Activated T-helper 2 cell treated with anti-CD3 and anti-CD28 coated beads, Interferon-gamma antibody, Interleukin-2, Interleukin-4, amounts not matched to agents 10 μg/mL and 5 μg/mL and 100 μg/mL, durations not matched to agents 14 hours and 24 hours and 36 hours (primary cell): ENCODE measurements around the gene PMEPA1. TPM values are rescaled to one million over a fixed set of nuclear protein-coding genes. Genes with fewer than 3 reads are reported as not detected.

ENCODE experiments used
- DNase-seq: peaks from one replicate; pipeline ENCODE4 v3.0.0; 2021; ENCODE audit warnings: low spot score
- H3K27ac Mint-ChIP-seq: one replicate; pipeline ENCODE4 v1.8.0; 2021; ENCODE audit warnings: mixed read lengths
- H3K27me3 Mint-ChIP-seq: one replicate; pipeline ENCODE4 v1.8.0; 2021; ENCODE audit warnings: low read depth, mixed read lengths
- H3K36me3 Mint-ChIP-seq: one replicate; pipeline ENCODE4 v1.8.0; 2021; ENCODE audit warnings: low read depth, mixed read lengths
- H3K4me1 Mint-ChIP-seq: one replicate; pipeline ENCODE4 v1.8.0; 2021; ENCODE audit warnings: low read depth, mixed read lengths
- H3K4me3 Mint-ChIP-seq: one replicate; pipeline ENCODE4 v1.8.0; 2021; ENCODE audit warnings: low read depth, mild to moderate bottlenecking, moderate library complexity, mixed read lengths
- H3K9me3 Mint-ChIP-seq: one replicate; pipeline ENCODE4 v1.8.0; 2021; ENCODE audit warnings: mixed read lengths
- intact Hi-C: fragments of 100-400 bp; cut with micrococcal nuclease; formaldehyde crosslinking; loops from one replicate; pipeline ENCODE4 v1.15.1; 2023
- total RNA-seq: library from RNA; stranded (reverse); gene quantifications from 2 replicates; pipeline ENCODE4 v1.2.3, GENCODE V29; 2022

Gene PMEPA1
- total RNA-seq, 1 donor from 2014 or later = 1.1 TPM

- Mint-ChIP-seq H3K27me3 (peaks cover 29% of the 10 kb centered on the region), H3K27ac (no peak overlapping the region), H3K9me3 (no peaks in the 10 kb centered on the region), H3K4me1 (peaks cover 7% of the 10 kb centered on the region), H3K4me3 (no peak overlapping the region), H3K36me3 (no peaks in the 10 kb centered on the region)
- DNase-seq = no peak
- intact Hi-C loops = loop anchor here (5.0 kb wide), 1 partner anchor 50 kb away; no protein-coding TSS in a partner anchor
Measured at GRCh38 chr20:57746832-57747404, 37.1 kb upstream of the PMEPA1 start.

- Mint-ChIP-seq H3K4me3 (no peak overlapping the region), H3K36me3 (no peaks in the 10 kb centered on the region), H3K27ac (no peak overlapping the region), H3K27me3 (peaks cover 25% of the 10 kb centered on the region), H3K9me3 (no peaks in the 10 kb centered on the region), H3K4me1 (peaks cover 7% of the 10 kb centered on the region)
- intact Hi-C loops = loop anchor here (5.0 kb wide), 1 partner anchor 49 kb away; no protein-coding TSS in a partner anchor
- no peak for DNase-seq
Measured at GRCh38 chr20:57746201-57746600, 36.4 kb upstream of the PMEPA1 start.

- Mint-ChIP-seq H3K27me3 (peaks cover 16% of the 10 kb centered on the region), H3K36me3 (no peaks in the 10 kb centered on the region), H3K4me1 (peaks cover 6% of the 10 kb centered on the region), H3K9me3 (no peaks in the 10 kb centered on the region), H3K27ac (no peak overlapping the region), H3K4me3 (no peak overlapping the region)
- intact Hi-C loops = no loop called here
- DNase-seq = no peak
Measured at GRCh38 chr20:57744206-57744605, 34.4 kb upstream of the PMEPA1 start.

GRCh38 chr20:57743450-57744095 lies 33.8 kb upstream of the PMEPA1 start:
- Mint-ChIP-seq H3K4me1 (peaks cover 1% of the 10 kb centered on the region), H3K9me3 (no peaks in the 10 kb centered on the region), H3K27me3 (peaks cover 11% of the 10 kb centered on the region), H3K4me3 (no peak overlapping the region), H3K36me3 (no peaks in the 10 kb centered on the region), H3K27ac (no peak overlapping the region)
- intact Hi-C loops = no loop called here
- no peak for DNase-seq

GRCh38 chr20:57742507-57743181 lies 32.8 kb upstream of the PMEPA1 start:
- H3K4me1 Mint-ChIP-seq = no peaks in the 10 kb centered on the region
- no peak overlapping the region for H3K4me3 Mint-ChIP-seq
- no peaks in the 10 kb centered on the region for H3K36me3 Mint-ChIP-seq
- no peak for DNase-seq
- H3K27me3 Mint-ChIP-seq = peaks cover 4% of the 10 kb centered on the region
- H3K9me3 Mint-ChIP-seq = no peaks in the 10 kb centered on the region
- no peak overlapping the region for H3K27ac Mint-ChIP-seq
- intact Hi-C loops = no loop called here

- H3K27me3 Mint-ChIP-seq = peaks cover 3% of the 10 kb centered on the region
- H3K4me1 Mint-ChIP-seq = no peaks in the 10 kb centered on the region
- DNase-seq = no peak
- H3K4me3 Mint-ChIP-seq = no peak overlapping the region
- no peaks in the 10 kb centered on the region for H3K9me3 Mint-ChIP-seq
- no peaks in the 10 kb centered on the region for H3K36me3 Mint-ChIP-seq
- no peak overlapping the region for H3K27ac Mint-ChIP-seq
- intact Hi-C loops = no loop called here
Measured at GRCh38 chr20:57738484-57738883, 28.7 kb upstream of the PMEPA1 start.

- H3K27ac Mint-ChIP-seq = no peak overlapping the region
- no peaks in the 10 kb centered on the region for H3K9me3 Mint-ChIP-seq
- intact Hi-C loops = no loop called here
- no peaks in the 10 kb centered on the region for H3K4me1 Mint-ChIP-seq
- no peaks in the 10 kb centered on the region for H3K36me3 Mint-ChIP-seq
- peaks cover 3% of the 10 kb centered on the region for H3K27me3 Mint-ChIP-seq
- no peak for DNase-seq
- H3K4me3 Mint-ChIP-seq = no peak overlapping the region
Measured at GRCh38 chr20:57738053-57738452, 28.2 kb upstream of the PMEPA1 start.

GRCh38 chr20:57737349-57737748 lies 27.5 kb upstream of the PMEPA1 start:
- Mint-ChIP-seq H3K36me3 (no peaks in the 10 kb centered on the region), H3K9me3 (no peaks in the 10 kb centered on the region), H3K27ac (no peak overlapping the region), H3K4me3 (no peak overlapping the region), H3K27me3 (peaks cover 6% of the 10 kb centered on the region), H3K4me1 (no peaks in the 10 kb centered on the region)
- intact Hi-C loops = no loop called here
- DNase-seq = no peak

- H3K27ac Mint-ChIP-seq = no peak overlapping the region
- no peaks in the 10 kb centered on the region for H3K36me3 Mint-ChIP-seq
- intact Hi-C loops = no loop called here
- H3K9me3 Mint-ChIP-seq = no peaks in the 10 kb centered on the region
- DNase-seq = no peak
- H3K4me1 Mint-ChIP-seq = no peaks in the 10 kb centered on the region
- peaks cover 9% of the 10 kb centered on the region for H3K27me3 Mint-ChIP-seq
- no peak overlapping the region for H3K4me3 Mint-ChIP-seq
Measured at GRCh38 chr20:57736738-57737347, 27.0 kb upstream of the PMEPA1 start.

GRCh38 chr20:57735831-57736737 lies 26.3 kb upstream of the PMEPA1 start:
- Mint-ChIP-seq H3K27ac (no peak overlapping the region), H3K4me3 (no peak overlapping the region), H3K4me1 (no peaks in the 10 kb centered on the region), H3K27me3 (peaks cover 11% of the 10 kb centered on the region), H3K36me3 (no peaks in the 10 kb centered on the region), H3K9me3 (no peaks in the 10 kb centered on the region)
- intact Hi-C loops = no loop called here
- DNase-seq = no peak

GRCh38 chr20:57734754-57735153 lies 24.9 kb upstream of the PMEPA1 start:
- no peaks in the 10 kb centered on the region for H3K36me3 Mint-ChIP-seq
- no peaks in the 10 kb centered on the region for H3K9me3 Mint-ChIP-seq

GRCh38 chr20:57732226-57732625 lies 22.4 kb upstream of the PMEPA1 start:
- Mint-ChIP-seq H3K9me3 (no peaks in the 10 kb centered on the region), H3K4me3 (no peak overlapping the region), H3K4me1 (no peaks in the 10 kb centered on the region), H3K27me3 (peaks cover 11% of the 10 kb centered on the region), H3K36me3 (no peaks in the 10 kb centered on the region), H3K27ac (no peak overlapping the region)
- DNase-seq = no peak
- intact Hi-C loops = no loop called here

More at GRCh38 chr20:57734754-57735153, 24.9 kb upstream of the PMEPA1 start:
- intact Hi-C loops = no loop called here
- Mint-ChIP-seq H3K4me3 (no peak overlapping the region), H3K4me1 (no peaks in the 10 kb centered on the region), H3K27ac (no peak overlapping the region), H3K27me3 (peaks cover 11% of the 10 kb centered on the region)
- no peak for DNase-seq
